DOHH2 (cell line): ENCODE data around the gene DTX4.

Source experiments
- H3F3A ChIP-seq: fragments of 200-600 bp; sonication (generic), shearing (Covaris generic); 2 replicates; pipeline ENCODE4 v1.6.0; 2016; ENCODE audit warnings: antibody characterized with exemption, mild to moderate bottlenecking; ENCODE audit not compliant: control insufficient read depth, insufficient read depth
- H3K27ac ChIP-seq: fragments of 200-600 bp; sonication (generic); 2 replicates; pipeline ENCODE4 v1.5.1; 2014; ENCODE audit warnings: low read depth, mild to moderate bottlenecking, low read length, moderate library complexity
- H3K27me3 ChIP-seq: fragments of 200-600 bp; sonication (generic); 2 replicates; pipeline ENCODE4 v1.6.1; 2014; ENCODE audit warnings: mild to moderate bottlenecking, low read length, mixed read lengths; ENCODE audit not compliant: control insufficient read depth
- H3K36me3 ChIP-seq: fragments of 200-600 bp; sonication (generic); 2 replicates; pipeline ENCODE4 v1.6.1; 2014; ENCODE audit warnings: mild to moderate bottlenecking, low read length, moderate library complexity, mixed read lengths; ENCODE audit not compliant: control insufficient read depth
- H3K4me1 ChIP-seq: fragments of 200-600 bp; sonication (generic); 2 replicates; pipeline ENCODE4 v1.6.1; 2014; ENCODE audit warnings: mild to moderate bottlenecking, low read length, mixed read lengths; ENCODE audit not compliant: control insufficient read depth
- H3K4me2 ChIP-seq: fragments of 200-600 bp; sonication (generic); 2 replicates; pipeline ENCODE4 v1.6.0; 2014; ENCODE audit warnings: mild to moderate bottlenecking, low read length, moderate library complexity
- H3K4me3 ChIP-seq: fragments of 200-600 bp; sonication (generic); 2 replicates; pipeline ENCODE4 v1.5.1; 2014; ENCODE audit warnings: mild to moderate bottlenecking, low read length, mixed read lengths
- H3K79me2 ChIP-seq: fragments of 200-600 bp; sonication (generic); 2 replicates; pipeline ENCODE4 v1.6.1; 2014; ENCODE audit warnings: mild to moderate bottlenecking, low read length, mixed read lengths; ENCODE audit not compliant: control insufficient read depth
- H3K9me2 ChIP-seq: fragments of 200-600 bp; sonication (generic); replicated peaks from 2 replicates; pipeline ENCODE4 v1.6.1; 2014; ENCODE audit warnings: mild to moderate bottlenecking, low read length, mixed read lengths; ENCODE audit not compliant: control insufficient read depth
- H3K9me3 ChIP-seq: fragments of 200-600 bp; sonication (generic); 2 replicates; pipeline ENCODE4 v1.6.1; 2014; ENCODE audit warnings: antibody characterized with exemption, low read length, mixed read lengths; ENCODE audit not compliant: control insufficient read depth, insufficient read depth
- H4K20me1 ChIP-seq: fragments of 200-600 bp; sonication (generic); 2 replicates; pipeline ENCODE4 v1.6.0; 2014; ENCODE audit warnings: low read depth, mild to moderate bottlenecking, antibody characterized with exemption, low read length, moderate library complexity; ENCODE audit not compliant: control insufficient read depth, insufficient read depth
- EZH2phosphoT487 ChIP-seq: fragments of 200-600 bp; sonication (generic); IDR thresholded peaks from 2 replicates; pipeline ENCODE4 v1.6.1; 2017; ENCODE audit warnings: borderline replicate concordance, mild to moderate bottlenecking, antibody characterized with exemption, low read length, moderate library complexity, mixed read lengths
- TF ChIP-seq, protein P1 (sequence below): fragments of 200-600 bp; sonication (generic); IDR thresholded peaks from one replicate; pipeline ENCODE4 v1.5.1; 2014; ENCODE audit warnings: antibody characterized with exemption, mild to moderate bottlenecking, low read depth, low read length; ENCODE audit not compliant: poor library complexity, severe bottlenecking

Gene DTX4

DNA sequence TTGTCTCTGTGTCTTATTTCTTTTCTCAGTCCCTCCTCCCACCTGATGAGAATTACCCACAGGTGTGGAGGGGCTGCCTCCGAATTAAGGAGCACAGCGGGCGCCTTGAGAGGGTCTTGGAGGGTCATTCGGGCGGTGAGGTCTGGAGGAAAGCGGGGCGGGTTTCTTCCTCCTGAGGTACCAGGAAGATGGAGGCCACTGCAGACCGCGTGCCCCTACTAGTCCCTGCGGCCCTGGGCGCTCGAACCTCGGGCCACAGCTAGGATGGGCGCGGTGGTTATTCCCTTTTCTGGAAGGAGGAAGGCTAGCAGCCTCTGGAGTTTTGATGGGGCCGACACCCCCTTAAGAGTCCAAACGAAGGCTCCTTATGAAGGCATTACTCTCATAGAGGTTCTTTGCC lies 34.7 kb upstream of the DTX4 start:
- Histone ChIP-seq H3K79me2 (no peaks in the 10 kb centered on the region), H4K20me1 (no peaks in the 10 kb centered on the region), H3K4me2 (no peak overlapping the region), H3K4me3 (no peak overlapping the region), H3K4me1 (peaks cover 40% of the 10 kb centered on the region), H3K9me2 (no peaks in the 10 kb centered on the region), H3F3A (no peaks in the 10 kb centered on the region), H3K27ac (no peak overlapping the region), H3K27me3 (no peaks in the 10 kb centered on the region), H3K36me3 (peaks cover 26% of the 10 kb centered on the region), H3K9me3 (peaks cover 28% of the 10 kb centered on the region)
- no peak for TF ChIP-seq EZH2phosphoT487
- TF ChIP-seq, protein P1, sequence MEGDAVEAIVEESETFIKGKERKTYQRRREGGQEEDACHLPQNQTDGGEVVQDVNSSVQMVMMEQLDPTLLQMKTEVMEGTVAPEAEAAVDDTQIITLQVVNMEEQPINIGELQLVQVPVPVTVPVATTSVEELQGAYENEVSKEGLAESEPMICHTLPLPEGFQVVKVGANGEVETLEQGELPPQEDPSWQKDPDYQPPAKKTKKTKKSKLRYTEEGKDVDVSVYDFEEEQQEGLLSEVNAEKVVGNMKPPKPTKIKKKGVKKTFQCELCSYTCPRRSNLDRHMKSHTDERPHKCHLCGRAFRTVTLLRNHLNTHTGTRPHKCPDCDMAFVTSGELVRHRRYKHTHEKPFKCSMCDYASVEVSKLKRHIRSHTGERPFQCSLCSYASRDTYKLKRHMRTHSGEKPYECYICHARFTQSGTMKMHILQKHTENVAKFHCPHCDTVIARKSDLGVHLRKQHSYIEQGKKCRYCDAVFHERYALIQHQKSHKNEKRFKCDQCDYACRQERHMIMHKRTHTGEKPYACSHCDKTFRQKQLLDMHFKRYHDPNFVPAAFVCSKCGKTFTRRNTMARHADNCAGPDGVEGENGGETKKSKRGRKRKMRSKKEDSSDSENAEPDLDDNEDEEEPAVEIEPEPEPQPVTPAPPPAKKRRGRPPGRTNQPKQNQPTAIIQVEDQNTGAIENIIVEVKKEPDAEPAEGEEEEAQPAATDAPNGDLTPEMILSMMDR = no peak

DNA sequence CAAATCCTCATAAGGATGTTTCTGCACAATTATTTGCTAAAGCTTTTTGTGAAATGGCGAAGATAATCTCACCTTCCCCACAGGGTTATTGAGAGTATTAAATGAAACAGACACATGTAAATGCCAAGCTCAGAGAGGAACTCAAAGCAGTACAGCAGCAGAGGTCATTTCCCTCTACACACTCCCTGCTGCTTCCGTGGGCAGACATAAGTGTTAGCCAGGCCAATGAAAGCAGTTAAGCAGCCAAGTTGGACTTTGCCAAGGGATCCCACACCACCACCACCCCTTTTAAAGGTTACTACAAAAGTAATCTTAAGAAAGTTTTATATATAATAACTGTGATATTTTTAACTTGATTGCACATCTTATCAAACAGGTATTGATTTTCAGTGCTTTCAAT lies 33.3 kb upstream of the DTX4 start:
- Histone ChIP-seq H3K36me3 (peaks cover 16% of the 10 kb centered on the region), H4K20me1 (no peaks in the 10 kb centered on the region), H3K4me1 (peaks cover 54% of the 10 kb centered on the region), H3F3A (peaks cover 5% of the 10 kb centered on the region), H3K27me3 (no peaks in the 10 kb centered on the region), H3K9me3 (peaks cover 14% of the 10 kb centered on the region), H3K27ac (no peak overlapping the region), H3K4me2 (no peak overlapping the region), H3K4me3 (no peak overlapping the region), H3K9me2 (no peaks in the 10 kb centered on the region), H3K79me2 (no peaks in the 10 kb centered on the region)
- TF ChIP-seq EZH2phosphoT487 = no peak

DNA sequence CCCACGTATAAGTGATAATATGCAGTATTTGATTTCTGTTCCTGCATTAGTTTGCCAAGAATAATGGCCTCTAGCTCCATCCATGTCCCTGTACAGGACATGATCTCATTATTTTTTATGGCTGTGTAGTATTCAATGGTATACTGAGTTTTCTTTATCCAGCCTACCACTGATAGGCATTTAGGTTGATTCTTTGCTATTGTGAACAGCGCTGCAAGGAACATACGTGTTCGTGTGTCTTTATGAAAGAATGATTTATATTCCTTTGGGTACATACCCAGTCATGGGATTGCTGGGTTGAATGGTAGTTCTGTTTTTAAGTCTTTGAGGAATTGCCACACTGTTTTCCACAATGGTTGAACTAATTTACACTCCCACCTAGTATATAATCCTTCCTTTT lies 30.7 kb upstream of the DTX4 start:
- Histone ChIP-seq H3K4me3 (no peak overlapping the region), H3K4me2 (no peak overlapping the region), H3K79me2 (no peaks in the 10 kb centered on the region), H3K4me1 (peaks cover 55% of the 10 kb centered on the region), H3K9me2 (no peaks in the 10 kb centered on the region), H3F3A (peaks cover 12% of the 10 kb centered on the region), H3K36me3 (peaks cover 10% of the 10 kb centered on the region; the same call in 1 of the 2 replicates), H4K20me1 (no peaks in the 10 kb centered on the region), H3K27me3 (no peaks in the 10 kb centered on the region), H3K27ac (no peak overlapping the region), H3K9me3 (peaks cover 14% of the 10 kb centered on the region)
- TF ChIP-seq, protein P1 = no peak
- TF ChIP-seq EZH2phosphoT487 = no peak

DNA sequence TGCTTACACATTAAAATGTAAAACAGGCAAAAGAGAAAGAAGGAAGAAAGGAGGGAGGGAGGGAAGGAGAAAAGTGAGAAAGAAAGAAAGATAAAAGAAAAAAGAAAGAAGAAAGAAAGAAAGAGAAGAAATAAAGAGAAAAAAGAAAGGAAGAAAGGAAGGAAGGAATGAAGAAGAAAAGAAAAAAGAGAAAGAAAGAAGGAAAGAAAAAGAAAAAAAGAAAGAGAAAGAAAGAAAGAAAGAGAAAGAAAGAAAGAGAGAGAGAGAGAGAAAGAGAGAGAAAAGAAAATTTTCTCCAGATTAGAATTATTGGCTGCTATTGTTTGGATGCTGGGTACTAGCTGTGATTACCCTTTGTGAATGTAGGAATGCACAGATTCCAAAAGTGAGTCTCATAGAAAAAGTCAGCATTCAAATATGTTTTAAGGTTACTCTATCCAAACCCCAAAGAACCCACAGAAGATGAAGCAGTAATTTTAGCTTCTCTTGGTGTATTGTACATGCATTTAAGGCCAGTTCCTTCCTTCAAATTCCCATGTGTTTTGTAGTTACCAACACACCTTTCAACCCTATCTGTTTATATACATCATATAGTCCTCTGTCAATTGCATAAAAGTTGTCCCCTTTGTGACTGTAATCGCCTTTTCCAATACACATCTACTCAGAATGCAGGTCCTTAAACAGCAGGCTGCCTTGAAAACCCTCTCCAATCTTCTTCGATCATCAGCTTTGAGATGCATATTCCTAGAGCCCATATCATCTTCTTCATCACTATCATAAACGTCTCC lies 30.1 kb upstream of the DTX4 start:
- Histone ChIP-seq H3K4me2 (peak overlapping the region; percentile 84), H3K79me2 (no peaks in the 10 kb centered on the region), H3K27ac (no peak overlapping the region; the same call in 1 of the 2 replicates), H3K9me3 (peaks cover 14% of the 10 kb centered on the region), H3K4me3 (peak overlapping the region; percentile 83), H4K20me1 (no peaks in the 10 kb centered on the region), H3K27me3 (no peaks in the 10 kb centered on the region), H3K36me3 (peaks cover 17% of the 10 kb centered on the region), H3F3A (peaks cover 12% of the 10 kb centered on the region), H3K9me2 (no peaks in the 10 kb centered on the region), H3K4me1 (peaks cover 56% of the 10 kb centered on the region)
- TF ChIP-seq, protein P1 = no peak
- no peak for TF ChIP-seq EZH2phosphoT487
